ENCODE data around the gene PLCD3.

PLCD3 gene

DNA sequence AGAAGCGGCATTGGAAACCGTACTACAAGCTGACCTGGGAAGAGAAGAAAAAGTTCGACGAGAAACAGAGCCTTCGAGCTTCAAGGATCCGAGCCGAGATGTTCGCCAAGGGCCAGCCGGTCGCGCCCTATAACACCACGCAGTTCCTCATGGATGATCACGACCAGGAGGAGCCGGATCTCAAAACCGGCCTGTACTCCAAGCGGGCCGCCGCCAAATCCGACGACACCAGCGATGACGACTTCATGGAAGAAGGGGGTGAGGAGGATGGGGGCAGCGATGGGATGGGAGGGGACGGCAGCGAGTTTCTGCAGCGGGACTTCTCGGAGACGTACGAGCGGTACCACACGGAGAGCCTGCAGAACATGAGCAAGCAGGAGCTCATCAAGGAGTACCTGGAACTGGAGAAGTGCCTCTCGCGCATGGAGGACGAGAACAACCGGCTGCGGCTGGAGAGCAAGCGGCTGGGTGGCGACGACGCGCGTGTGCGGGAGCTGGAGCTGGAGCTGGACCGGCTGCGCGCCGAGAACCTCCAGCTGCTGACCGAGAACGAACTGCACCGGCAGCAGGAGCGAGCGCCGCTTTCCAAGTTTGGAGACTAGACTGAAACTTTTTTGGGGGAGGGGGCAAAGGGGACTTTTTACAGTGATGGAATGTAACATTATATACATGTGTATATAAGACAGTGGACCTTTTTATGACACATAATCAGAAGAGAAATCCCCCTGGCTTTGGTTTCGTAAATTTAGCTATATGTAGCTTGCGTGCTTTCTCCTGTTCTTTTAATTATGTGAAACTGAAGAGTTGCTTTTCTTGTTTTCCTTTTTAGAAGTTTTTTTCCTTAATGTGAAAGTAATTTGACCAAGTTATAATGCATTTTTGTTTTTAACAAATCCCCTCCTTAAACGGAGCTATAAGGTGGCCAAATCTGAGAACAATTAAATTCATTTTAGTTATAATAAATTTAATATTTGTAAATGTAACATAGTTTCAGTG, 17.7 kb upstream of the PLCD3 start:
- no peak for DNase-seq (ENCODE audit: low read depth)

DNA sequence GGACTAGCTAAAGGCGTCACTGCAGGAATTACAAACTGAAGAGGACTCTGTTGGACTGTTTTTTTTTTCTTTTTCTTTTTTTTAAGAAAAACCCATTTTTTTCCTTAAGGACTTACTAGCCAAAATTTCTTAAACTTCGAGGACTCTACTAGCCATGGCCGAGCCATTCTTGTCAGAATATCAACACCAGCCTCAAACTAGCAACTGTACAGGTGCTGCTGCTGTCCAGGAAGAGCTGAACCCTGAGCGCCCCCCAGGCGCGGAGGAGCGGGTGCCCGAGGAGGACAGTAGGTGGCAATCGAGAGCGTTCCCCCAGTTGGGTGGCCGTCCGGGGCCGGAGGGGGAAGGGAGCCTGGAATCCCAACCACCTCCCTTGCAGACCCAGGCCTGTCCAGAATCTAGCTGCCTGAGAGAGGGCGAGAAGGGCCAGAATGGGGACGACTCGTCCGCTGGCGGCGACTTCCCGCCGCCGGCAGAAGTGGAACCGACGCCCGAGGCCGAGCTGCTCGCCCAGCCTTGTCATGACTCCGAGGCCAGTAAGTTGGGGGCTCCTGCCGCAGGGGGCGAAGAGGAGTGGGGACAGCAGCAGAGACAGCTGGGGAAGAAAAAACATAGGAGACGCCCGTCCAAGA, 16.8 kb upstream of the PLCD3 start:
- DNase-seq (ENCODE audit: low read depth), result peak; percentile 67

DNA sequence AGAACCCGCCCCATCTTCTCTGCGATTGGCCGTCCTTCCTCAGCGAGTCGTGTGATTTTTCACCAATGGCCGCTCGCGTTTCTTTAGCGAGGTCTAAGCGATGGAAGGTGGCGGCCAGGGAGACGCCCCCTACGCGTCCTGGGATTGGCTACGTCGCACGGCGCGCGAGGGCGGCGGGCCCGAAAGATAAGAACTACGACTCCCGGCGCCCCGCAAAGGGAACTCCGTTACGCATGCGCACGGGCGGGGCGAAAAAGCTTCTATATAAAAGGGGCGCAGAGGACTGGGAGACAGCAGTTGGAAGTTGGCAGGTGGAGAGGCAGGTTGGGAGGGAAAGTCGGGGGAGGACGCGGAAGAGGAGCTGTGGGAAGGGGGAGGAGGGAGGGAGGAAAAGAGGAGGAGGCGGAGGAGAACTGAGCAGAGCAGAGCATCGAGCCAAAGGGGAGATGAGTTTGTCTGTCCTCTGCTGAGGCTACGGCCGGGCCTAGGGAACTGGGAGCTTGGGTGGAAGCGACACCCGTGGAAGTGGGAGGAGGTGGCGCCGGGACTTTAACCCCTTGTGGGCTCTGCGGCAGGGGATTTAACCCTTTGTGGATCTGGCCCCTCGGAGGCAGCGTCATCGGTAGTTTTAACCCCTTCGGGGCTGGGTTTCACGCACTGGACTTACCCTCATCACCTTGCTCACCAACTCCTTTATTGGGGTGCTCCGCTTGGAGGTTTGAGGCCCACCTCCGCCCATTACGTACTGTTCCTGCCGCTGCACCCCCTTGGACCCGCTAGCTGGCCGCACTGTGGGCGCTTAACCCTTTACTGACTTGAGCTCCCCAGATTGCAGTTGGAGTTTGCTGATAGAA, 16.1 kb upstream of the PLCD3 start, which contains the start of gene HEXIM1:
Gene HEXIM1 (plus strand): TSS at position 293 of the 854 bp plus-strand sequence. CDS start 716 bp downstream, outside the sequence.
- DNase-seq (ENCODE audit: low read depth), result peak; percentile 98

DNA sequence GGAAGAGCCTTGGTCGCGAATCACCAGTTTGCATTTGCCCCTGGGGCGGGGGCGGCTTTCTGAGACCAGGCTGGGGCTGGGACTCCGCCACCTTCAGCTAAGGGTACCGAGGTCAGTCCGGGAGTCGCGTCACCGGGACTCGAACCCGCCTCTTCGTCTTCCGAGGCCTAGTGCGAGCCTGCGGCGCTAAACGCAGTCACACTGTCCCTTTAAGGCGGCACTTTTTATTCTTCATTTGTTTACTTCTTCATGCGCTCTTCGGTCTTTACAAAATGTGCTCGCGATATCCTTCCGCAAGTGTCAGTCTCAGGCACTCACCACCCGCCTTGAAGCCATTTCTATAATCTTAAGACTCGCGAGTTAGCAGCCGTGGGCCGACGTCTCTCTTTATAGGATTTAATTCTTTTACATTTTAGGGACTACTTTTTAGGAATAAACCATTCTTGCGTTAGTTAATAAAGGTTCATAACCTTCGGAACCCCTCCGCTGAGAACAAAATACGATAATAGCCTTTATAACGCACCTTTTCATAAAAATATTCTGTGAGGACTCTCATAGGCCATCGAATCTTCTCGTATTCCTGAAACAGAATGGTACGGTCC, 15.4 kb upstream of the PLCD3 start:
- DNase-seq (ENCODE audit: low read depth), result peak; percentile 66

- DNase-seq (ENCODE audit: low read depth), result no peak
Measured at GRCh38 chr17:45146890-45147580, 14.7 kb upstream of the PLCD3 start.

DNA sequence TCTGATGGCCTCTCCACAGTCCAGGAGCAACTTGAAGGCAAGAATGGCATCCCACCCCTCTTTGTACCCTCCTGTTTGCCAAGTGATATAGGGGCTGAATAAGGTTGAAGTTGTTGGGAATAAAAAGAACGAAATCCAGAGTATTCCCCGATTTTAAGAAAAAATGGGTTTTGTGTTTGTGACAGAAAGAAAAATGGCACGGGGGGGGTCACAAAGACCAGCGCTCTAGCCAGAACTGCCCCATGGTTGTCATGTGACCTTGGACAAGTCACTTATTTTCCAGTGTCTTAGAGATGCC, 14.2 kb upstream of the PLCD3 start:
- DNase-seq (ENCODE audit: low read depth), result no peak

DNA sequence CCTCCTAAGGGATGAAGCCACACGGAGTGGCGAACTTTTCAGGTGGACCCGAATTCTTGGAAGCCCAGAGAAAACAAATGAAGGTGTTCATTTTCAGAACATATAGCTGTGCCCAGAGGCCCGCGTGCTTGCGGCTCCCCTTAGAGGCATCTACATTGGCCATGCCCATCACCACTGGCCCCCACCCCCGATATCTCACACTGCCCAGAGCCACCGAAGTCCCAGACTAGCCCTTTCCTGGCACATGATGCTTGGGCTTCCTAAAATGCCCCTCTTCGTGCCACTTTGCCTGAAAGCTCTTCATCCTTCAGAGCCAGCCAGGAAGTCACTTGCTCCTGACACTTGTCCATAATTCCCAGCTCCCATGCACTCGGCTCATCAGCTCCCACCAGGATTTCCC, 13.9 kb upstream of the PLCD3 start:
- no peak for DNase-seq (ENCODE audit: low read depth)

DNA sequence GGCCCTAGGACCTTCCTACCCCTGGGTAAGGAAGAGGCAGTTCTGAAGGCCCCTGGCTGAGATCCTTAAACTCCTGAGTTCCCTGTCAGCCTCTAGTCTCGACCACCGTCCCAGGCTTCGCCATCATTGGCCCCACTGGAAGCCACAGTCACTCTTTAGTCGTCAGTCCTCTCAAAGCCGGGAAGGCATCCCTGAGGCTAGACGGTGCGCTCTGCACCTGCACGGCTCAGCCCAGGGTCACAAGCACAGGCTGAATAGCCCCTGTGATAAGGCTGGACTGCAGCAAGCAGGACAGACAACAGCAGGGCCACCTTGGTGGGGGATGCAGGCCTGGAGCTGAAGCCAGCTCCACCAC, 12.7 kb upstream of the PLCD3 start:
- no peak for DNase-seq (ENCODE audit: low read depth)

DNA sequence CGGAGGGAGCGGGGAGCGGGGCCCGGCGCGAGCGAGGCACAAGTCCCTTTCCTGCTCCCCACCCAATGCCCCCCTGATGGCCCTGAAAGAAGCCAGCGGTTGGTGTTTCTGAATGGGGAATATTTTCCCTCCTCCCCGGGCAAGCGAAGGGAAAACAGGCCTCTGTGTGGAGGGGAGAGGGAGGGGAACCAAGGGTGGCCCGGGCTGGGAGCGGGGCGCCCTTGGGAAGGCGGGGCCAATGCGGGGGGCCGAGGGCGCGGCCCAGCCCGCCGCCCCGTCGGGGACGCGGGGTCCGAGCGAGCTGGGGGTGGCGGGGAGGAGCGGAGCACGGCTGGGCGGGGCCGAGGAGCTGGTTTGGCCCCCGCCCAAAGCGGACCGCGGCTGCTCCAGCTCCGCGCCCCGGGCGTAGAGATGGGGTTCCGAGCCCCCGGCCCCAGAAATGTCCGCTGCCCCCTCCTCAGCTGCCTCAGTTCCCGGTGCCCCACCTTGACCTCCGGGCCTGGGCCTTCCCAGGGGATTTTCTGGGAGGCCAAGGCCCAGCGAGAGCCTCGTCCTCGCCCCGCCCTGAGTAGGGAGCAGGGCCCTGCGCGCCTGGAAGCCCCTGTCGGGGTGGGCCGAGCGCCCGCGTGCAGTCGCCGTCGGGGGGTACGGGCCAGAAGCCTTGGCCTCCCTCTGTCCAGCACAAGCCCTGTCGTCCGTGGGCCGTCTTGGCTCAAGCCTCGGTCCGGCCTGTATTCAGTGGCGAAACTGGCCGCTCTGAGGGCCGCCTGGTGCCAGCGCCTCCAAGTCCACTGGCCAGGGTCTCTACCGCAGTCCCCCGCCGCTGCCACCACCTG, 12.1 kb upstream of the PLCD3 start:
- no peak for DNase-seq (ENCODE audit: low read depth)

DNA sequence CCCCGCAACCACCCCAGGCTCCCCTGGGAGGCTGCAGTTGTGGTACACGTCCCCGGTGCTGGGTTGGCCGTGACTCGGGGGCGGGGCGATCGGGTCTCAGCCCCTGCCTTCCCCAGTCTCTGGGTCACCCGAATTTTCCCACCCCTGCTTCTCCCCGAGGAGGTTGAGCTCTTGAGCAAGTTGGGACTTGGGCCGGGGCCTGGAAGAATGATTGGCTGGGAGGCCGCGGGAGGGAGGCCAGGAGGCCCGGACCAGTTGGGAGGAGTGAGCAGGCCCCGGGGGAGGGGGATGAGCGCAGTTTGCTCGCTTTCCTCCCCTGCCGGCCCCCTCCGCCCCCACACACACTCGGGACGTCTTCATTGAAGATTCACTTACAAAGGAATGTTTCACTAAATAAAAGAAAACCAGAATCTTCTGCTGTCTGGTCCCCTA, 11.5 kb upstream of the PLCD3 start:
- DNase-seq (ENCODE audit: low read depth), result no peak

DNA sequence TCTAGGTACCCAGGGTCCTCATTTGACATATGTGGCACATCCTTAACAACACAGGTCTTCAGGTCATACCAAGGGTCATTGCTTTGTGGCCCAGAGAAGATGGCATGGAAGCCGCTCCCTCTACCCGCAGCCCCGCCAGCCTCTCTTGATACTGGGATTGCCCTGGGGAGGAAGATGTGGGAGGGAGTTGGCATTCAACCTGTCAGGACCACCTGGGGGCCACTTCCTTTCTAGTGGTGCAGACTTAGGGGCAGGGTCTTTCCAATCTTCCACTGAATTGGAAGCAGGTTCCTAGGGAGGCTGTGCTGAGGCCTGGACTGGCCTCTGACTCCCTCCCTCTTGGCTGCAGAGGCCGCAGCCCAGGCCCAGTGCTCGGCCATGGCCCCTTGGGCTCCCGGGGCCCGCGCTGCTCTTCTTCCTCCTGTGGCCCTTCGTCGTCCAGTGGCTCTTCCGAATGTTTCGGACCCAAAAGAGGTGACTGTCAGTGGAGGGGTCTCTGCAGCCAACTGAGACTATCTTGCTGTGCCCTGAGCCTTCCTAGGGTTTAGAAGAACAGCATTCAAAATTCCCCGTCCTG, 10.9 kb upstream of the PLCD3 start:
- DNase-seq (ENCODE audit: low read depth), result no peak

GRCh38 chr17:45139533-45139920, 7.2 kb upstream of the PLCD3 start:
- no peak for DNase-seq (ENCODE audit: low read depth)

GRCh38 chr17:45138911-45139532, 6.7 kb upstream of the PLCD3 start:
- DNase-seq (ENCODE audit: low read depth), result no peak

DNA sequence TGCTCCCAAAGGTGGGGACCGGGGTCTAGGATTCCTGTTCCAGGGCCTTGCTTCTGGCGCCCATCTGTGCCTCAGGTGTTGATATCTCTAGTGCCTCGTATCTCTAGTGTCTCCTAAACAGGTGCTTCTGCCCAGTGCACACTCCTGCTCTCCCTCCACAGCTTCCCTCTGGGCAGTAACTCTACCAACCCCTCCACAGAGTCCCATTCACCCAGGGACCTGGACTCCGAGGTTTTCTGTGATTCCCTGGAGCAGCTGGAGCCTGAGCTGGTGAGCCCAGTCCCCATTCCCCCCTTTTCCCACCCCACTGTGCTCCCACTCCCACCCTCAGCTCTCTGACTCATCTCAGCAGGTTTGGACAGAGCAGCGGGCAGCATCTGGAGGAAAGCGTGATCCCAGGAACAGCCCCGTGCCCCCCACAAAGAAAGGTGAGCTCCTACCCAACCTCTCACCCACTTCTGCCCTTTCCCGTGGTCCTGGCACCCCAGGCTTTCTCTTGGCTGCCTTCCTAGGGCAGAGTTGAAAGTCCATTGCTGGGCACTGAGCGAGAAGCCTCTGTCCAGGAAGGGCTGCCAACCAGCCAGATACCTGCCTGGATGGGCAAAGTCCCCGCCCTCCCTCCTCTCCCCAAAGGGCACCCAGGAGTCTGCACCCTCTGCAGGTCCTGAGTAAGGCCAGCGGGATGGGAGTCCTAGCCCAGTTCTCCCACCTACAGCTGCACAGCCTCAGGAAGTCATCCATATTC, 5.4 kb upstream of the PLCD3 start:
- no peak for DNase-seq (ENCODE audit: low read depth)

DNA sequence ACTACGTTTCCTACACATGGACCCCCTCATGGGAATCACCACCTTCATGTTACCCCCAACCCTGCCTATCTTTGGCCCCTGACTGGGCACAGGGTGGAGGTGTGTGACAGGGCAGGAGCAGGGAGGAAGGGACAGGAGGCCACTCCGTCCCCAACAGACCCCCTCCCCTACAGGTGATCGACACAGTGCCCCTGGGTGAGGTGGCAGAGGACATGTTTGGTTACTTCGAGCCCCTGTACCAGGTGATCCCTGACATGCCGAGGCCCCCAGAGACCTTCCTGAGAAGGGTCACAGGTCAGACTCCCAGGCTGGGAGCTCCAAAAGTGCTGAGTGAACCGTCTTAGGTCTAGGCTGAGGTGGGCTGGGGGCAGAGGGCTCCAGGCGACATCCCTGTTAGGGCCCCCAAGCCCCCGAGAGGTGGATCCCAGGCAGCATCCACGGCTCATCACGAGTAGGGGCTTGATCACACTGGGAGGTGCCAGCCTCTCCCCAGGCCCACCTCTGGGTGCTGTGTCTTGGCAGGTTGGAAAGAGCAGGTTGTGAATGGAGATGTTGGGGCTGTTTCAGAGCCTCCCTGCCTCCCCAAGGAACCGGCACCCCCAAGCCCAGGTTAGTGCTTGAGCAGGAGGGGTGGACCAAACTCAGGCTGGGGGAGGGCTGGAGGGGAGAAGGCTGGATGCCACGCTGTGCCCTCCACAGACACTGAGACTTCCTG, 4.7 kb upstream of the PLCD3 start:
- no peak for DNase-seq (ENCODE audit: low read depth)

DNA sequence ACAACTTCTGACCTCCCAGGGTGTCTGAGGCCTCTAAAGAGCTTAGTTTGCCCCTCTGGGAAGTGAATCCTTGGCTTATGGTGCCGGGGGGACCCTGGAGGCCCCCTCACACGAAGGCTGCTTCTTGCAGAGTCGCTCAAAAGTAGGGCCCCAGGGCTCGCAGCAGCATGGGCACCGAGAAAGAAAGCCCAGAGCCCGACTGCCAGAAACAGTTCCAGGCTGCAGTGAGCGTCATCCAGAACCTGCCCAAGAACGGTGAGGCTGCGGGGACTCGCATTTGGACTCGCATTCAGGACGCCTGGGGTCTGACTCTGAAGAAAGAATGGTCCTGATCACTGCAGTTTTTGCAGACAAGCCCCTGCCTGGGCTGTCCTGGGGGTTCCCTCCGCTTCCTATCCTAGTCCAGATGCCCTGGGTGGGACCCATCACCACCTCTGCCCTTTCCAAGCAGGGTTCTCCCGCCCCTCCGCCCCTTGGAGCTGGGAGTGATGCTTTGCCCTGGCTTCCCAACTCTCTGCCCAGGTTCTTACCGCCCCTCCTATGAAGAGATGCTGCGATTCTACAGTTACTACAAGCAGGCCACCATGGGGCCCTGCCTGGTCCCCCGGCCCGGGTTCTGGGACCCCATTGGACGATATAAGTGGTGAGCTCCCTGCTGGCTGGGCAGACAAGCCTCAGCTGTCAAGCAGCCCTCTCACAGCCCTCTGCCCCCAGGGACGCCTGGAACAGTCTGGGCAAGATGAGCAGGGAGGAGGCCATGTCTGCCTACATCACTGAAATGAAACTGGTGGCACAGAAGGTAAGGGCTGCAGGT, 3.9 kb upstream of the PLCD3 start:
- no peak for DNase-seq (ENCODE audit: low read depth)

GRCh38 chr17:45135192-45135977, 3.1 kb upstream of the PLCD3 start, which contains the start of gene ACBD4:
TSS of gene ACBD4 (plus strand) at chr17:45135687. CDS start at chr17:45136145, 458 bp downstream.
- DNase-seq (ENCODE audit: low read depth), result peak; percentile 96

Measured in activated T-helper 9 cell treated with anti-CD3 and anti-CD28 coated beads, Interleukin-2, amount 50 U/mL, for 16 hours (primary cell).